B cell (primary cell): ENCODE data around the gene CNIH1. TPM values are rescaled to one million over a fixed set of nuclear protein-coding genes. Genes with fewer than 3 reads are reported as not detected.

ENCODE experiments used
- ATAC-seq: fragments of 200-7000 bp; cut with Tn5 transposase; one replicate; pipeline ENCODE4 v1.10.0; 2021; ENCODE audit warnings: low read depth, mild to moderate bottlenecking, moderate number of reproducible peaks, moderate library complexity
- CTCF ChIA-PET: fragments of 350-600 bp; sonication (Branson Sonifier 250); formaldehyde crosslinking; loops from one replicate; lab custom pipeline; 2021; ENCODE audit warnings: antibody characterized with exemption, inconsistent platforms; lab: Charles Lee
- POLR2A ChIA-PET: fragments of 350-600 bp; sonication (Branson Sonifier 250); formaldehyde crosslinking; loops from one replicate; lab custom pipeline; 2021; ENCODE audit warnings: antibody characterized with exemption; lab: Charles Lee
- DNase-seq: peaks from one replicate; pipeline ENCODE4 v3.0.0; 2013
- H2AFZ ChIP-seq: 2 replicates; pipeline ENCODE4 v1.6.1; 2012; ENCODE audit warnings: mild to moderate bottlenecking, low read depth, low read length; ENCODE audit not compliant: insufficient read depth, poor library complexity, severe bottlenecking
- H3K27ac ChIP-seq, 2 donors: 1 replicate in 1 of 2; 2 replicates in 1 of 2; pipeline ENCODE4 v1.5.1; 2012 to 2013; ENCODE audit warnings: low read length in 2 of 2, mild to moderate bottlenecking in 2 of 2, moderate library complexity in 1 of 2
- H3K27me3 ChIP-seq, 4 experiments: fragments of 200-600 bp in 1 of 4; sonication (generic) in 1 of 4; replicated peaks in 1 of 4; 1 replicate in 2 of 4; 2 replicates in 2 of 4; pipeline versions ENCODE4 v1.6.1 to v1.7.0; 2013 to 2016; ENCODE audit warnings: low read length in 3 of 4, mild to moderate bottlenecking in 2 of 4, mixed read lengths in 1 of 4, moderate library complexity in 1 of 4; ENCODE audit not compliant: insufficient read depth in 4 of 4, control insufficient read depth in 3 of 4; ENCODE audit errors: control extremely low read depth in 1 of 4
- H3K36me3 ChIP-seq, 2 experiments: replicated peaks in 1 of 2; 1 replicate in 1 of 2; 2 replicates in 1 of 2; pipeline versions ENCODE4 v1.6.1 to v1.7.1; 2013; ENCODE audit warnings: low read length in 1 of 2; ENCODE audit not compliant: insufficient read depth in 2 of 2, control insufficient read depth in 1 of 2; ENCODE audit errors: control extremely low read depth in 1 of 2, extremely low read depth in 1 of 2
- H3K4me1 ChIP-seq, 2 donors: fragments of 200-600 bp in 1 of 2; sonication (generic) in 1 of 2; 1 replicate in 1 of 2; 2 replicates in 1 of 2; pipeline versions ENCODE4 v1.5.1 to v1.6.1; 2013 to 2017; ENCODE audit warnings: low read length in 2 of 2; ENCODE audit not compliant: control insufficient read depth in 2 of 2, insufficient read depth in 2 of 2
- H3K4me2 ChIP-seq: replicated peaks from 2 replicates; pipeline ENCODE3; 2012; ENCODE audit warnings: mild to moderate bottlenecking, low read depth, low read length; ENCODE audit not compliant: poor library complexity, severe bottlenecking
- H3K4me3 ChIP-seq, 5 experiments: fragments of 200-600 bp in 1 of 5; sonication (generic) in 1 of 5; 1 replicate in 3 of 5; 2 replicates in 2 of 5; pipeline versions ENCODE4 v1.5.1 to v1.7.0; 2011 to 2016; ENCODE audit warnings: low read length in 4 of 5, mild to moderate bottlenecking in 4 of 5, low read depth in 2 of 5, control low read depth in 1 of 5, moderate library complexity in 1 of 5; ENCODE audit not compliant: insufficient read depth in 1 of 5; ENCODE audit errors: control extremely low read depth in 1 of 5, extremely low read depth in 1 of 5
- H3K79me2 ChIP-seq: fragments of 200-600 bp; sonication (generic); one replicate; pipeline ENCODE4 v1.6.0; 2016; ENCODE audit warnings: low read length; ENCODE audit not compliant: control insufficient read depth, insufficient read depth
- H3K9ac ChIP-seq: fragments of 200-600 bp; sonication (generic); 2 replicates; pipeline ENCODE4 v1.6.1; 2017; ENCODE audit warnings: mild to moderate bottlenecking, low read length, moderate library complexity
- H3K9me3 ChIP-seq, 3 donors: one replicate each; pipeline versions ENCODE4 v1.6.1 to v1.7.1; 2013; ENCODE audit warnings: low read length in 2 of 3; ENCODE audit not compliant: control insufficient read depth in 2 of 3, insufficient read depth in 1 of 3; ENCODE audit errors: control extremely low read depth in 1 of 3
- H4K20me1 ChIP-seq: 2 replicates; pipeline ENCODE4 v1.6.0; 2012; ENCODE audit warnings: mild to moderate bottlenecking, low read length; ENCODE audit not compliant: insufficient read depth, control insufficient read depth, poor library complexity, severe bottlenecking
- H3K27ac Mint-ChIP-seq: one replicate; pipeline ENCODE4 v1.8.0; 2021; ENCODE audit warnings: mixed read lengths
- H3K27me3 Mint-ChIP-seq: one replicate; pipeline ENCODE4 v1.8.0; 2021; ENCODE audit warnings: mixed read lengths
- H3K4me1 Mint-ChIP-seq: one replicate; pipeline ENCODE4 v1.8.0; 2021; ENCODE audit warnings: mixed read lengths
- H3K4me3 Mint-ChIP-seq: one replicate; pipeline ENCODE4 v1.8.0; 2021; ENCODE audit warnings: mixed read lengths
- H3K9me3 Mint-ChIP-seq: one replicate; pipeline ENCODE4 v1.8.0; 2022; ENCODE audit warnings: mixed read lengths; ENCODE audit not compliant: insufficient read depth
- CTCF ChIP-seq: fragments of 200-600 bp; IDR thresholded peaks from one replicate; pipeline ENCODE4 v1.8.0; 2022; ENCODE audit warnings: antibody characterized with exemption, mild to moderate bottlenecking
- EZH2 ChIP-seq: IDR thresholded peaks from 2 replicates; pipeline ENCODE4 v1.6.1; 2012; ENCODE audit warnings: borderline replicate concordance, low read depth, mild to moderate bottlenecking, moderate library complexity, low read length; ENCODE audit not compliant: insufficient read depth, poor library complexity, severe bottlenecking
- WGBS: methylation state at CpG from one replicate; pipeline ENCODE4 v1.1.5; 2013; ENCODE audit warnings: missing lambda C conversion rate; ENCODE audit not compliant: insufficient coverage; 5-methylcytosine and 5-hydroxymethylcytosine counted together
- intact Hi-C: fragments of 100-400 bp; cut with micrococcal nuclease; formaldehyde crosslinking; loops from one replicate; pipeline ENCODE4 v1.10.0; 2022
- polyA plus RNA-seq: library from polyadenylated mRNA; depleted of rRNA; stranded (reverse); fragments of >200 nt; gene quantifications from 2 replicates; pipeline ENCODE4 v1.2.3, GENCODE V29; 2012
- total RNA-seq, 2 donors: library from RNA; stranded (reverse); fragments of 120-200 nt in 1 of 2; gene quantifications; 1 replicate in 1 of 2; 2 replicates in 1 of 2; pipeline versions ENCODE4 v1.2.3 to v1.2.4, GENCODE V29; 2013 to 2022

Gene CNIH1
- total and polyA plus RNA-seq, 2 donors (not counting 1 experiment from before 2014, with no cell fraction given): 42.8 to 66.4 TPM

GRCh38 chr14:54425068-54425467 is 16.1 kb downstream of the CNIH1 start:
- no peak overlapping the region for H3K4me3 ChIP-seq
- no peak overlapping the region for H3K4me2 ChIP-seq
- H3K9me3 Mint-ChIP-seq: no peaks in the 10 kb centered on the region
- H3K27me3 ChIP-seq: no peaks in the 10 kb centered on the region
- DNase-seq: no peak
- H3K79me2 ChIP-seq: no peaks in the 10 kb centered on the region
- H3K4me1 Mint-ChIP-seq: peaks cover 3% of the 10 kb centered on the region
- no peak overlapping the region for H2AFZ ChIP-seq
- TF ChIP-seq CTCF (no peak), EZH2 (no peak)
- H3K9ac ChIP-seq: no peak overlapping the region
- no peaks in the 10 kb centered on the region for H3K27me3 Mint-ChIP-seq
- CTCF ChIA-PET: no interaction called here
- no peak overlapping the region for H3K27ac Mint-ChIP-seq
- no peak overlapping the region for H3K4me3 Mint-ChIP-seq
- WGBS: no CpG with 5 or more reads among the region's 2 CpGs
- H3K27ac ChIP-seq: no peak overlapping the region
- no peak for ATAC-seq
- H3K36me3 ChIP-seq: peaks cover 6 to 30% of the 10 kb centered on the region in 2 experiments
- no peaks in the 10 kb centered on the region for H3K4me1 ChIP-seq
- H4K20me1 ChIP-seq: no peaks in the 10 kb centered on the region
- intact Hi-C loops: no loop called here
- H3K9me3 ChIP-seq: no peaks in the 10 kb centered on the region
- POLR2A ChIA-PET: no interaction called here

GRCh38 chr14:54424479-54424901 is 16.7 kb downstream of the CNIH1 start:
- H3K9me3 ChIP-seq: no peaks in the 10 kb centered on the region
- 100% methylated on average over 1 of the region's 4 CpGs for WGBS
- no peaks in the 10 kb centered on the region for H3K4me1 ChIP-seq
- no peak overlapping the region for H3K27ac ChIP-seq
- Mint-ChIP-seq H3K4me3 (no peak overlapping the region), H3K27me3 (no peaks in the 10 kb centered on the region), H3K27ac (no peak overlapping the region), H3K4me1 (peaks cover 3% of the 10 kb centered on the region), H3K9me3 (no peaks in the 10 kb centered on the region)
- H3K9ac ChIP-seq: no peak overlapping the region
- TF ChIP-seq EZH2 (no peak), CTCF (no peak)
- ChIA-PET CTCF (no interaction called here), POLR2A (no interaction called here)
- DNase-seq (no peak), ATAC-seq (no peak)
- no peaks in the 10 kb centered on the region for H3K79me2 ChIP-seq
- no peak overlapping the region for H3K4me3 ChIP-seq
- H3K4me2 ChIP-seq: no peak overlapping the region
- H3K27me3 ChIP-seq: no peaks in the 10 kb centered on the region
- no peak overlapping the region for H2AFZ ChIP-seq
- intact Hi-C loops: no loop called here
- no peaks in the 10 kb centered on the region for H4K20me1 ChIP-seq
- H3K36me3 ChIP-seq: peaks cover 4 to 24% of the 10 kb centered on the region in 2 experiments
